B cell (primary cell): Measurements from ENCODE around the gene SOHLH2. TPM values are rescaled to one million over a fixed set of nuclear protein-coding genes. Genes with fewer than 3 reads are reported as not detected.

Source experiments
- ATAC-seq: fragments of 200-7000 bp; cut with Tn5 transposase; one replicate; pipeline ENCODE4 v1.10.0; 2021; ENCODE audit warnings: low read depth, mild to moderate bottlenecking, moderate number of reproducible peaks, moderate library complexity
- CTCF ChIA-PET: fragments of 350-600 bp; sonication (Branson Sonifier 250); formaldehyde crosslinking; loops from one replicate; lab custom pipeline; 2021; ENCODE audit warnings: antibody characterized with exemption, inconsistent platforms; lab: Charles Lee
- POLR2A ChIA-PET: fragments of 350-600 bp; sonication (Branson Sonifier 250); formaldehyde crosslinking; loops from one replicate; lab custom pipeline; 2021; ENCODE audit warnings: antibody characterized with exemption; lab: Charles Lee
- DNase-seq: peaks from one replicate; pipeline ENCODE4 v3.0.0; 2013
- H2AFZ ChIP-seq: 2 replicates; pipeline ENCODE4 v1.6.1; 2012; ENCODE audit warnings: mild to moderate bottlenecking, low read depth, low read length; ENCODE audit not compliant: insufficient read depth, poor library complexity, severe bottlenecking
- H3K27ac ChIP-seq, 2 donors: 1 replicate in 1 of 2; 2 replicates in 1 of 2; pipeline ENCODE4 v1.5.1; 2012 to 2013; ENCODE audit warnings: low read length in 2 of 2, mild to moderate bottlenecking in 2 of 2, moderate library complexity in 1 of 2
- H3K27me3 ChIP-seq, 4 experiments: fragments of 200-600 bp in 1 of 4; sonication (generic) in 1 of 4; replicated peaks in 1 of 4; 1 replicate in 2 of 4; 2 replicates in 2 of 4; pipeline versions ENCODE4 v1.6.1 to v1.7.0; 2013 to 2016; ENCODE audit warnings: low read length in 3 of 4, mild to moderate bottlenecking in 2 of 4, mixed read lengths in 1 of 4, moderate library complexity in 1 of 4; ENCODE audit not compliant: insufficient read depth in 4 of 4, control insufficient read depth in 3 of 4; ENCODE audit errors: control extremely low read depth in 1 of 4
- H3K36me3 ChIP-seq, 2 experiments: replicated peaks in 1 of 2; 1 replicate in 1 of 2; 2 replicates in 1 of 2; pipeline versions ENCODE4 v1.6.1 to v1.7.1; 2013; ENCODE audit warnings: low read length in 1 of 2; ENCODE audit not compliant: insufficient read depth in 2 of 2, control insufficient read depth in 1 of 2; ENCODE audit errors: control extremely low read depth in 1 of 2, extremely low read depth in 1 of 2
- H3K4me1 ChIP-seq, 2 donors: fragments of 200-600 bp in 1 of 2; sonication (generic) in 1 of 2; 1 replicate in 1 of 2; 2 replicates in 1 of 2; pipeline versions ENCODE4 v1.5.1 to v1.6.1; 2013 to 2017; ENCODE audit warnings: low read length in 2 of 2; ENCODE audit not compliant: control insufficient read depth in 2 of 2, insufficient read depth in 2 of 2
- H3K4me2 ChIP-seq: replicated peaks from 2 replicates; pipeline ENCODE3; 2012; ENCODE audit warnings: mild to moderate bottlenecking, low read depth, low read length; ENCODE audit not compliant: poor library complexity, severe bottlenecking
- H3K4me3 ChIP-seq, 5 experiments: fragments of 200-600 bp in 1 of 5; sonication (generic) in 1 of 5; 1 replicate in 3 of 5; 2 replicates in 2 of 5; pipeline versions ENCODE4 v1.5.1 to v1.7.0; 2011 to 2016; ENCODE audit warnings: low read length in 4 of 5, mild to moderate bottlenecking in 4 of 5, low read depth in 2 of 5, control low read depth in 1 of 5, moderate library complexity in 1 of 5; ENCODE audit not compliant: insufficient read depth in 1 of 5; ENCODE audit errors: control extremely low read depth in 1 of 5, extremely low read depth in 1 of 5
- H3K79me2 ChIP-seq: fragments of 200-600 bp; sonication (generic); one replicate; pipeline ENCODE4 v1.6.0; 2016; ENCODE audit warnings: low read length; ENCODE audit not compliant: control insufficient read depth, insufficient read depth
- H3K9ac ChIP-seq: fragments of 200-600 bp; sonication (generic); 2 replicates; pipeline ENCODE4 v1.6.1; 2017; ENCODE audit warnings: mild to moderate bottlenecking, low read length, moderate library complexity
- H3K9me3 ChIP-seq, 3 donors: one replicate each; pipeline versions ENCODE4 v1.6.1 to v1.7.1; 2013; ENCODE audit warnings: low read length in 2 of 3; ENCODE audit not compliant: control insufficient read depth in 2 of 3, insufficient read depth in 1 of 3; ENCODE audit errors: control extremely low read depth in 1 of 3
- H4K20me1 ChIP-seq: 2 replicates; pipeline ENCODE4 v1.6.0; 2012; ENCODE audit warnings: mild to moderate bottlenecking, low read length; ENCODE audit not compliant: insufficient read depth, control insufficient read depth, poor library complexity, severe bottlenecking
- H3K27ac Mint-ChIP-seq: one replicate; pipeline ENCODE4 v1.8.0; 2021; ENCODE audit warnings: mixed read lengths
- H3K27me3 Mint-ChIP-seq: one replicate; pipeline ENCODE4 v1.8.0; 2021; ENCODE audit warnings: mixed read lengths
- H3K4me1 Mint-ChIP-seq: one replicate; pipeline ENCODE4 v1.8.0; 2021; ENCODE audit warnings: mixed read lengths
- H3K4me3 Mint-ChIP-seq: one replicate; pipeline ENCODE4 v1.8.0; 2021; ENCODE audit warnings: mixed read lengths
- H3K9me3 Mint-ChIP-seq: one replicate; pipeline ENCODE4 v1.8.0; 2022; ENCODE audit warnings: mixed read lengths; ENCODE audit not compliant: insufficient read depth
- EZH2 ChIP-seq: IDR thresholded peaks from 2 replicates; pipeline ENCODE4 v1.6.1; 2012; ENCODE audit warnings: borderline replicate concordance, low read depth, mild to moderate bottlenecking, moderate library complexity, low read length; ENCODE audit not compliant: insufficient read depth, poor library complexity, severe bottlenecking
- WGBS: methylation state at CpG from one replicate; pipeline ENCODE4 v1.1.5; 2013; ENCODE audit warnings: missing lambda C conversion rate; ENCODE audit not compliant: insufficient coverage; 5-methylcytosine and 5-hydroxymethylcytosine counted together
- intact Hi-C: fragments of 100-400 bp; cut with micrococcal nuclease; formaldehyde crosslinking; loops from one replicate; pipeline ENCODE4 v1.10.0; 2022
- polyA plus RNA-seq: library from polyadenylated mRNA; depleted of rRNA; stranded (reverse); fragments of >200 nt; gene quantifications from 2 replicates; pipeline ENCODE4 v1.2.3, GENCODE V29; 2012
- total RNA-seq, 2 donors: library from RNA; stranded (reverse); fragments of 120-200 nt in 1 of 2; gene quantifications; 1 replicate in 1 of 2; 2 replicates in 1 of 2; pipeline versions ENCODE4 v1.2.3 to v1.2.4, GENCODE V29; 2013 to 2022
- TF ChIP-seq, protein P1 (sequence below): fragments of 200-600 bp; IDR thresholded peaks from one replicate; pipeline ENCODE4 v1.8.0; 2022; ENCODE audit warnings: antibody characterized with exemption, mild to moderate bottlenecking

SOHLH2 gene
- total and polyA plus RNA-seq, 2 donors (not counting 1 experiment from before 2014, with no cell fraction given) = not detected

GRCh38 chr13:36126491-36126890 is 87.9 kb downstream of the SOHLH2 start:
- Histone ChIP-seq H4K20me1 (no peaks in the 10 kb centered on the region), H3K9me3 (peaks cover 0 to 5% (median 0%) of the 10 kb centered on the region in 3 donors), H3K9ac (no peak overlapping the region), H3K36me3 (no peaks in the 10 kb centered on the region), H3K4me2 (no peak overlapping the region), H3K27me3 (peaks cover 0 to 17% (median 2%) of the 10 kb centered on the region in 4 experiments), H3K79me2 (no peaks in the 10 kb centered on the region), H3K4me1 (no peaks in the 10 kb centered on the region), H2AFZ (no peak overlapping the region), H3K27ac (no peak overlapping the region), H3K4me3 (no peak overlapping the region)
- TF ChIP-seq EZH2 = no peak
- TF ChIP-seq, protein P1, sequence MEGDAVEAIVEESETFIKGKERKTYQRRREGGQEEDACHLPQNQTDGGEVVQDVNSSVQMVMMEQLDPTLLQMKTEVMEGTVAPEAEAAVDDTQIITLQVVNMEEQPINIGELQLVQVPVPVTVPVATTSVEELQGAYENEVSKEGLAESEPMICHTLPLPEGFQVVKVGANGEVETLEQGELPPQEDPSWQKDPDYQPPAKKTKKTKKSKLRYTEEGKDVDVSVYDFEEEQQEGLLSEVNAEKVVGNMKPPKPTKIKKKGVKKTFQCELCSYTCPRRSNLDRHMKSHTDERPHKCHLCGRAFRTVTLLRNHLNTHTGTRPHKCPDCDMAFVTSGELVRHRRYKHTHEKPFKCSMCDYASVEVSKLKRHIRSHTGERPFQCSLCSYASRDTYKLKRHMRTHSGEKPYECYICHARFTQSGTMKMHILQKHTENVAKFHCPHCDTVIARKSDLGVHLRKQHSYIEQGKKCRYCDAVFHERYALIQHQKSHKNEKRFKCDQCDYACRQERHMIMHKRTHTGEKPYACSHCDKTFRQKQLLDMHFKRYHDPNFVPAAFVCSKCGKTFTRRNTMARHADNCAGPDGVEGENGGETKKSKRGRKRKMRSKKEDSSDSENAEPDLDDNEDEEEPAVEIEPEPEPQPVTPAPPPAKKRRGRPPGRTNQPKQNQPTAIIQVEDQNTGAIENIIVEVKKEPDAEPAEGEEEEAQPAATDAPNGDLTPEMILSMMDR = no peak
- Mint-ChIP-seq H3K4me3 (no peak overlapping the region), H3K27ac (no peak overlapping the region), H3K9me3 (no peaks in the 10 kb centered on the region), H3K4me1 (no peaks in the 10 kb centered on the region), H3K27me3 (peaks cover 9% of the 10 kb centered on the region)
- intact Hi-C loops = no loop called here
- ChIA-PET POLR2A (no interaction called here), CTCF (no interaction called here)
- WGBS = 100% methylated on average over 1 of the region's 3 CpGs
- DNase-seq = no peak
- no peak for ATAC-seq

DNA sequence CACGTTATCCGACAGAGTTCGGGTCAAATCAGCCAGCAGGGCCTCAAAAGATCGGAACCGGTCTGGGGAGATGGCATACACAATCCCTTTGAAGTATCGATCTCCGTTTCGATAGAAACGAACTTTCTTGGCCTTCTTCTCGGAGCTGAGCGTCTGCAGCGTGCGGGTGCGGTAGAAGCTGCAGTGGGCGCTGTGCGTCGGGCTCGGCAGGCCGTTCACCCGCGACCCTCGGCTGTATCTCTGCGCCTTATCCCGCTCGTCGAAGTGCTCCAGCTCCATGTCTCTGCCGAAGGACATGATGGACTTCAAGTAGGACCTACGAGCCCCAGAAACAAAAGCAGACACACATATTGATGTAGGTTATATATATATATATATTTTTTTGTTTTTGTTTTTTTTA is 88.5 kb downstream of the SOHLH2 start:
- TF ChIP-seq EZH2 = no peak
- TF ChIP-seq, protein P1 = no peak
- H3K27me3 Mint-ChIP-seq = peaks cover 9% of the 10 kb centered on the region
- H3K4me1 ChIP-seq = no peaks in the 10 kb centered on the region
- no peaks in the 10 kb centered on the region for H3K79me2 ChIP-seq
- intact Hi-C loops = no loop called here
- H3K27ac ChIP-seq = no peak overlapping the region
- H3K36me3 ChIP-seq = no peaks in the 10 kb centered on the region
- H3K9ac ChIP-seq = no peak overlapping the region
- ChIA-PET CTCF (no interaction called here), POLR2A (no interaction called here)
- H3K4me1 Mint-ChIP-seq = no peaks in the 10 kb centered on the region
- H3K4me3 ChIP-seq = no peak overlapping the region
- H4K20me1 ChIP-seq = no peaks in the 10 kb centered on the region
- peaks cover 0 to 13% (median 2%) of the 10 kb centered on the region in 4 experiments for H3K27me3 ChIP-seq
- H3K9me3 Mint-ChIP-seq = no peaks in the 10 kb centered on the region
- H3K4me3 Mint-ChIP-seq = no peak overlapping the region
- no peak overlapping the region for H3K27ac Mint-ChIP-seq
- WGBS = 89% methylated on average over 22 of the region's 28 CpGs
- DNase-seq = no peak
- no peak for ATAC-seq
- H3K4me2 ChIP-seq = no peak overlapping the region
- H3K9me3 ChIP-seq = peaks cover 0 to 5% (median 0%) of the 10 kb centered on the region in 3 donors
- H2AFZ ChIP-seq = no peak overlapping the region
